Neural cell (in vitro differentiated cells): ENCODE measurements around the gene CEP85. TPM values are rescaled to one million over a fixed set of nuclear protein-coding genes. Genes with fewer than 3 reads are reported as not detected.

Source experiments
- H2AFZ ChIP-seq: fragments of 200-600, 300-800 bp; sonication (generic), shearing (Covaris generic); 2 replicates; pipeline ENCODE4 v1.6.0; 2014; ENCODE audit warnings: low read depth, mild to moderate bottlenecking, antibody characterized with exemption, low read length, moderate library complexity
- H3F3A ChIP-seq: fragments of 200-600 bp; shearing (Covaris generic); 2 replicates; pipeline ENCODE4 v1.6.1; 2016; ENCODE audit warnings: mild to moderate bottlenecking, moderate library complexity, mixed read lengths, antibody characterized with exemption, low read length; ENCODE audit not compliant: insufficient read depth, poor library complexity, severe bottlenecking
- H3K27ac ChIP-seq: fragments of 200-600, 300-800 bp; sonication (generic), shearing (Covaris generic); 2 replicates; pipeline ENCODE4 v1.5.1; 2014; ENCODE audit warnings: mild to moderate bottlenecking, low read length, moderate library complexity
- H3K27me3 ChIP-seq: fragments of 300-800, 200-600 bp; sonication (generic), shearing (Covaris generic); 2 replicates; pipeline ENCODE4 v1.6.0; 2014; ENCODE audit warnings: mild to moderate bottlenecking, low read depth, low read length, moderate library complexity; ENCODE audit not compliant: insufficient read depth
- H3K36me3 ChIP-seq: fragments of 300-800, 200-600 bp; sonication (generic), shearing (Covaris generic); 2 replicates; pipeline ENCODE4 v1.5.1; 2014; ENCODE audit warnings: mild to moderate bottlenecking, antibody characterized with exemption, low read length, moderate library complexity; ENCODE audit not compliant: insufficient read depth
- H3K4me2 ChIP-seq: fragments of 300-800, 200-600 bp; sonication (generic), shearing (Covaris generic); 2 replicates; pipeline ENCODE4 v1.6.0; 2014; ENCODE audit warnings: mild to moderate bottlenecking, low read length
- H3K4me3 ChIP-seq: fragments of 300-800, 200-600 bp; sonication (generic), shearing (Covaris generic); 2 replicates; pipeline ENCODE4 v1.5.1; 2014; ENCODE audit warnings: mild to moderate bottlenecking, low read length, moderate library complexity
- H3K79me2 ChIP-seq: fragments of 200-600 bp; shearing (Covaris generic); replicated peaks from 2 replicates; pipeline ENCODE4 v1.6.0; 2014; ENCODE audit warnings: mild to moderate bottlenecking, low read length, moderate library complexity; ENCODE audit not compliant: insufficient read depth
- H3K9ac ChIP-seq: fragments of 300-800, 200-600 bp; sonication (generic), shearing (Covaris generic); 2 replicates; pipeline ENCODE4 v1.6.1; 2016; ENCODE audit warnings: mild to moderate bottlenecking, low read length, mixed read lengths
- H3K9me2 ChIP-seq: fragments of 200-600 bp; shearing (Covaris generic); 2 replicates; pipeline ENCODE4 v1.6.1; 2016; ENCODE audit warnings: mild to moderate bottlenecking, low read length, mixed read lengths; ENCODE audit not compliant: insufficient read depth
- H3K9me3 ChIP-seq: fragments of 200-600, 300-800 bp; sonication (generic), shearing (Covaris generic); 2 replicates; pipeline ENCODE4 v1.6.1; 2016; ENCODE audit warnings: mild to moderate bottlenecking, mixed run types, low read length, moderate library complexity, mixed read lengths
- H4K20me1 ChIP-seq: fragments of 200-600 bp; shearing (Covaris generic); 2 replicates; pipeline ENCODE4 v1.6.1; 2016; ENCODE audit warnings: mild to moderate bottlenecking, mixed run types; ENCODE audit not compliant: insufficient read depth
- CTCF ChIP-seq: fragments of 450-650 bp; IDR thresholded peaks from 2 replicates; pipeline ENCODE4 v1.5.1; 2014; ENCODE audit warnings: antibody characterized with exemption, mild to moderate bottlenecking, moderate library complexity; ENCODE audit not compliant: poor library complexity, severe bottlenecking
- EP300 ChIP-seq: fragments of 450-650 bp; conservative IDR thresholded peaks from 2 replicates; pipeline ENCODE4 v1.6.1; 2014; ENCODE audit warnings: antibody characterized with exemption, mild to moderate bottlenecking, moderate library complexity; ENCODE audit not compliant: poor library complexity, severe bottlenecking
- EZH2 ChIP-seq: fragments of 200-600, 300-800 bp; shearing (Covaris generic), sonication (generic); IDR thresholded peaks from 2 replicates; pipeline ENCODE4 v1.6.1; 2014; ENCODE audit warnings: antibody characterized with exemption, low read length, borderline replicate concordance, mild to moderate bottlenecking; ENCODE audit not compliant: insufficient read depth, poor library complexity, severe bottlenecking
- MXI1 ChIP-seq: fragments of 450-650 bp; conservative IDR thresholded peaks from 2 replicates; pipeline ENCODE4 v1.6.1; 2014; ENCODE audit warnings: antibody characterized with exemption, mild to moderate bottlenecking; ENCODE audit not compliant: poor library complexity, severe bottlenecking
- POLR2AphosphoS5 ChIP-seq: IDR thresholded peaks from 2 replicates; pipeline ENCODE4 v1.6.1; 2012
- RAD21 ChIP-seq: fragments of 450-650 bp; conservative IDR thresholded peaks from 2 replicates; pipeline ENCODE4 v1.6.1; 2014; ENCODE audit warnings: antibody characterized with exemption, mild to moderate bottlenecking, moderate library complexity
- REST ChIP-seq: IDR thresholded peaks from 2 replicates; pipeline ENCODE4 v1.6.1; 2012; ENCODE audit warnings: borderline replicate concordance
- SMC3 ChIP-seq: fragments of 450-650 bp; conservative IDR thresholded peaks from 2 replicates; pipeline ENCODE4 v1.6.1; 2014; ENCODE audit warnings: antibody characterized with exemption, mild to moderate bottlenecking, moderate library complexity; ENCODE audit not compliant: poor library complexity
- TAF1 ChIP-seq: IDR thresholded peaks from 2 replicates; pipeline ENCODE4 v1.6.1; 2012; ENCODE audit warnings: low read depth
- polyA plus RNA-seq: library from polyadenylated mRNA; depleted of rRNA; stranded (reverse); fragments of >200 nt; gene quantifications from 2 replicates; pipeline ENCODE4 v1.2.3, GENCODE V29; 2014

Gene CEP85
- polyA plus RNA-seq, 1 donor from 2014 or later = 20.5 TPM

GRCh38 chr1:26297791-26298124 lies 63.8 kb downstream of the CEP85 start:
- Histone ChIP-seq H3K4me2 (no peak overlapping the region), H3K27ac (no peak overlapping the region), H2AFZ (no peak overlapping the region), H4K20me1 (no peaks in the 10 kb centered on the region), H3F3A (no peaks in the 10 kb centered on the region), H3K36me3 (no peaks in the 10 kb centered on the region), H3K4me3 (no peak overlapping the region), H3K27me3 (no peaks in the 10 kb centered on the region), H3K79me2 (no peaks in the 10 kb centered on the region), H3K9me2 (no peaks in the 10 kb centered on the region), H3K9me3 (no peaks in the 10 kb centered on the region), H3K9ac (no peak overlapping the region)
- no peak for TF ChIP-seq TAF1
- no peak for TF ChIP-seq CTCF
- no peak for TF ChIP-seq POLR2AphosphoS5

- Histone ChIP-seq H3K4me3 (no peak overlapping the region), H3K27ac (no peak overlapping the region), H3K79me2 (peaks cover 8% of the 10 kb centered on the region), H3K9me3 (no peaks in the 10 kb centered on the region), H3K36me3 (no peaks in the 10 kb centered on the region), H3F3A (no peaks in the 10 kb centered on the region), H3K4me2 (no peak overlapping the region), H3K9me2 (no peaks in the 10 kb centered on the region), H4K20me1 (no peaks in the 10 kb centered on the region), H2AFZ (no peak overlapping the region), H3K27me3 (no peaks in the 10 kb centered on the region), H3K9ac (no peak overlapping the region)
- TF ChIP-seq EZH2 (no peak), CTCF (no peak), RAD21 (no peak), TAF1 (no peak), SMC3 (no peak), POLR2AphosphoS5 (no peak), EP300 (no peak), MXI1 (no peak), REST (no peak)
These were observed 66.7 kb downstream of the CEP85 start for GRCh38 chr1:26300578-26301275.
